KBM-7 (cell line): ENCODE results near the gene OOEP.

Source experiments
- DNase-seq: peaks from one replicate; pipeline ENCODE4 v3.0.0-alpha.2; 2015
- in situ Hi-C: fragments of 300-500 bp; cut with MboI; formaldehyde crosslinking; loops from 2 replicates; pipeline ENCODE4 v1.14.3; 2020; ENCODE audit warnings: low sequenced_read_pairs, low pct_unique_long_range_greater_than_20kb, mixed read lengths

OOEP gene

GRCh38 chr6:73368675-73369074 lies 1.0 kb downstream of the OOEP start:
- DNase-seq = no peak
- in situ Hi-C loops = no loop called here

GRCh38 chr6:73367761-73368355 lies 1.8 kb downstream of the OOEP start:
- no peak for DNase-seq
- in situ Hi-C loops = no loop called here

- in situ Hi-C loops = no loop called here
- DNase-seq = no peak
Observed at GRCh38 chr6:73364549-73364948, 5.1 kb downstream of the OOEP start.

GRCh38 chr6:73364121-73364520 lies 5.6 kb downstream of the OOEP start:
- no peak for DNase-seq
- in situ Hi-C loops = no loop called here

GRCh38 chr6:73363537-73363875 lies 6.2 kb downstream of the OOEP start:
- in situ Hi-C loops = no loop called here
- no peak for DNase-seq

- in situ Hi-C loops = no loop called here
- no peak for DNase-seq
Observed at GRCh38 chr6:73362869-73363536, 6.7 kb downstream of the OOEP start.

GRCh38 chr6:73362358-73362757 lies 7.3 kb downstream of the OOEP start, which contains the start of gene KHDC3L:
TSS of gene KHDC3L (plus strand) at chr6:73362658. CDS start at chr6:73362730, 72 bp downstream.
- in situ Hi-C loops = no loop called here
- no peak for DNase-seq

- in situ Hi-C loops = no loop called here
- no peak for DNase-seq
Observed at GRCh38 chr6:73353636-73354593, 15.8 kb downstream of the OOEP start, which contains the start of gene DPPA5. TSS of gene DPPA5 (minus strand) at chr6:73354276. CDS start at chr6:73354225, 51 bp downstream.

GRCh38 chr6:73349311-73349710 lies 20.4 kb downstream of the OOEP start:
- no peak for DNase-seq
- in situ Hi-C loops = no loop called here

GRCh38 chr6:73348550-73349204 lies 21.0 kb downstream of the OOEP start:
- DNase-seq = no peak
- in situ Hi-C loops = no loop called here

GRCh38 chr6:73343164-73343563 lies 26.5 kb downstream of the OOEP start:
- in situ Hi-C loops = no loop called here
- DNase-seq = no peak

- in situ Hi-C loops = no loop called here
- no peak for DNase-seq
Observed at GRCh38 chr6:73342174-73342573, 27.5 kb downstream of the OOEP start.

- DNase-seq = no peak
- in situ Hi-C loops = no loop called here
Observed at GRCh38 chr6:73341335-73341734, 28.4 kb downstream of the OOEP start.

- DNase-seq = no peak
- in situ Hi-C loops = no loop called here
Observed at GRCh38 chr6:73340048-73340447, 29.6 kb downstream of the OOEP start.

- DNase-seq = no peak
- in situ Hi-C loops = no loop called here
Observed at GRCh38 chr6:73339340-73339739, 30.4 kb downstream of the OOEP start.

GRCh38 chr6:73329201-73329600 lies 40.5 kb downstream of the OOEP start:
- DNase-seq = no peak
- in situ Hi-C loops = no loop called here

- no peak for DNase-seq
- in situ Hi-C loops = no loop called here
Observed at GRCh38 chr6:73328790-73329189, 40.9 kb downstream of the OOEP start.

- in situ Hi-C loops = no loop called here
- no peak for DNase-seq
Observed at GRCh38 chr6:73325656-73326055, 44.0 kb downstream of the OOEP start.

- DNase-seq = no peak
- in situ Hi-C loops = no loop called here
Observed at GRCh38 chr6:73323323-73323722, 46.4 kb downstream of the OOEP start.
